K562 (cell line): ENCODE measurements around the gene UBE2QL1. TPM values are rescaled to one million over a fixed set of nuclear protein-coding genes. Genes with fewer than 3 reads are reported as not detected.

Experiments used
- ATAC-seq: fragments of 200-7000 bp; cut with Tn5 transposase; 3 replicates; pipeline ENCODE4 v1.9.1; 2020; ENCODE audit warnings: moderate library complexity
- BruUV-seq: library from RNA; stranded (reverse); fragments of 400-500 nt; replicated peaks from 2 replicates; lab custom pipeline; 2021; lab: Mats Ljungman, UMichigan
- CTCF ChIA-PET: fragments of 300-600 bp; formaldehyde crosslinking; extraction: SDS; loops from one replicate; lab custom pipeline; 2021; ENCODE audit warnings: low intra/inter-chr PET ratio; lab: Yijun Ruan, JAX
- POLR2A ChIA-PET: fragments of 300-600, 350-650 bp; sonication (Branson Sonifier 250); formaldehyde crosslinking; extraction: SDS; loops from one replicate; lab custom pipeline; 2021; ENCODE audit warnings: antibody characterized with exemption, inconsistent platforms; lab: Yijun Ruan, JAX
- DNase-seq, 4 experiments: peaks; one replicate each; pipeline versions ENCODE4 v3.0.0 to v3.0.0-alpha.2; 2011 to 2018; ENCODE audit warnings: low spot score in 3 of 4, mixed read lengths in 3 of 4; ENCODE audit errors: extremely low read depth in 1 of 4
- FAIRE-seq: peaks from 2 replicates; lab custom pipeline; 2011; peaks lifted over from hg19 to GRCh38; lab: Jason Lieb, UNC
- H2AFZ ChIP-seq: 2 replicates; pipeline ENCODE4 v1.6.0; 2011; ENCODE audit warnings: low read depth, low read length, control low read depth, inconsistent platforms
- H3K27ac ChIP-seq: fragments of 200-600 bp; 3 replicates; pipeline ENCODE4 v1.8.0; 2011; ENCODE audit warnings: low read depth, mild to moderate bottlenecking, control low read depth, inconsistent platforms, low read length, moderate library complexity, mixed read lengths; ENCODE audit errors: extremely low read depth
- H3K27me3 ChIP-seq, 2 experiments: fragments of 300-600 bp in 1 of 2; 2 replicates in 1 of 2; 3 replicates in 1 of 2; pipeline versions ENCODE4 v1.6.0 to v1.8.0; 2011; ENCODE audit warnings: inconsistent platforms in 2 of 2, low read length in 2 of 2, mild to moderate bottlenecking in 1 of 2, mixed read lengths in 1 of 2, moderate library complexity in 1 of 2; ENCODE audit not compliant: control insufficient read depth in 2 of 2, insufficient read depth in 2 of 2
- H3K36me3 ChIP-seq: fragments of 300-600 bp; 3 replicates; pipeline ENCODE4 v1.8.0; 2011; ENCODE audit warnings: mild to moderate bottlenecking, low read length, inconsistent platforms; ENCODE audit not compliant: control insufficient read depth, insufficient read depth
- H3K4me1 ChIP-seq, 2 experiments: fragments of 200-600 bp in 1 of 2; replicated peaks in 1 of 2; 2 replicates in 1 of 2; 3 replicates in 1 of 2; pipeline versions ENCODE4 v1.5.1 to v1.8.0; 2011; ENCODE audit warnings: inconsistent platforms in 2 of 2, low read length in 2 of 2, mild to moderate bottlenecking in 1 of 2, mixed read lengths in 1 of 2, moderate library complexity in 1 of 2; ENCODE audit not compliant: control insufficient read depth in 2 of 2, insufficient read depth in 2 of 2
- H3K4me2 ChIP-seq: 2 replicates; pipeline ENCODE4 v1.6.1; 2011; ENCODE audit warnings: low read length, control low read depth, inconsistent platforms, mixed read lengths; ENCODE audit not compliant: insufficient read depth
- H3K4me3 ChIP-seq: fragments of 200-600 bp; sonication (generic), shearing (Covaris generic); 2 replicates; pipeline ENCODE4 v1.5.1; 2016; ENCODE audit warnings: control low read depth, inconsistent platforms
- H3K79me2 ChIP-seq: fragments of 200-600 bp; 3 replicates; pipeline ENCODE4 v1.8.0; 2011; ENCODE audit warnings: low read length, inconsistent platforms; ENCODE audit not compliant: control insufficient read depth, insufficient read depth
- H3K9ac ChIP-seq, 2 experiments: 2 replicates each; pipeline versions ENCODE4 v1.6.0 to v1.6.1; 2011; ENCODE audit warnings: low read depth in 2 of 2, low read length in 2 of 2, control low read depth in 1 of 2, inconsistent platforms in 1 of 2, mild to moderate bottlenecking in 1 of 2, mixed read lengths in 1 of 2; ENCODE audit not compliant: insufficient read depth in 1 of 2
- H3K9me1 ChIP-seq: one replicate; pipeline ENCODE4 v1.6.0; 2011; ENCODE audit warnings: inconsistent platforms, mild to moderate bottlenecking, low read length, moderate library complexity; ENCODE audit not compliant: control insufficient read depth, insufficient read depth
- H3K9me3 ChIP-seq: replicated peaks from 2 replicates; pipeline ENCODE4 v1.5.1; 2011; ENCODE audit warnings: low read depth, low read length, inconsistent platforms; ENCODE audit not compliant: control insufficient read depth, insufficient read depth
- H4K20me1 ChIP-seq: replicated peaks from 2 replicates; pipeline ENCODE4 v1.6.1; 2011; ENCODE audit warnings: low read length, inconsistent platforms, mixed read lengths; ENCODE audit not compliant: control insufficient read depth, insufficient read depth
- DDX20 ChIP-seq: fragments of 450-650 bp; IDR thresholded peaks from 2 replicates; pipeline ENCODE4 v1.6.1; 2016; ENCODE audit warnings: missing genetic modification characterization, low read depth, mild to moderate bottlenecking, missing compliant biosample characterization, moderate library complexity
- HMG20A ChIP-seq: fragments of 450-650 bp; formaldehyde crosslinking; conservative IDR thresholded peaks from 2 replicates; pipeline ENCODE4 v1.4.0; 2020; ENCODE audit warnings: mild to moderate bottlenecking, mixed read lengths
- HNRNPLL ChIP-seq: fragments of 200-400 bp; formaldehyde crosslinking; IDR thresholded peaks from 2 replicates; pipeline ENCODE4 v1.6.1; 2017; ENCODE audit warnings: low read length, low read depth, mild to moderate bottlenecking; ENCODE audit not compliant: poor library complexity, severe bottlenecking
- JUNB ChIP-seq: fragments of 450-650 bp; formaldehyde crosslinking; conservative IDR thresholded peaks from 2 replicates; pipeline ENCODE4 v1.4.0; 2020; ENCODE audit warnings: mild to moderate bottlenecking
- NFYB ChIP-seq: IDR thresholded peaks from 2 replicates; pipeline ENCODE4 v1.6.1; 2011; ENCODE audit warnings: mild to moderate bottlenecking, moderate library complexity; ENCODE audit not compliant: insufficient read length; ENCODE audit errors: extremely low read depth
- OTX1 ChIP-seq: fragments of 450-650 bp; formaldehyde crosslinking; IDR thresholded peaks from 2 replicates; pipeline ENCODE4 v1.4.0; 2022; ENCODE audit warnings: mild to moderate bottlenecking
- PML ChIP-seq: IDR thresholded peaks from 2 replicates; pipeline ENCODE4 v1.6.1; 2012; ENCODE audit warnings: low read length, inconsistent platforms
- SP1 ChIP-seq: sonication (generic); formaldehyde crosslinking; IDR thresholded peaks from 2 replicates; pipeline ENCODE4 v1.8.1; 2022; ENCODE audit warnings: mild to moderate bottlenecking, missing genetic modification reagents
- TEAD4 ChIP-seq, 2 experiments: sonication (generic) in 1 of 2; formaldehyde crosslinking in 1 of 2; IDR thresholded peaks; 2 replicates each; pipeline versions ENCODE4 v1.6.1 to v1.8.0; 2012 to 2022; ENCODE audit warnings: borderline replicate concordance in 1 of 2, inconsistent platforms in 1 of 2, low read length in 1 of 2, mild to moderate bottlenecking in 1 of 2, missing genetic modification reagents in 1 of 2
- WGBS: fragments of 100-300 bp; shearing (Covaris generic); methylation state at CpG from one replicate; pipeline ENCODE4 v1.1.6; 2016; ENCODE audit warnings: low coverage, mixed read lengths; ENCODE audit not compliant: insufficient coverage; ENCODE audit errors: missing lambda C conversion rate; 5-methylcytosine and 5-hydroxymethylcytosine counted together
- in situ Hi-C: fragments of 300-500 bp; cut with MboI; formaldehyde crosslinking; loops from 4 replicates; pipeline ENCODE4 v1.15.0; 2018; ENCODE audit warnings: inconsistent platforms, mixed read lengths
- intact Hi-C: fragments of 100-400 bp; cut with micrococcal nuclease; formaldehyde crosslinking; loops from 2 replicates; pipeline ENCODE4 v1.14.2; 2022
- polyA plus RNA-seq, 8 experiments: library from polyadenylated mRNA; depleted of rRNA in 4 of 8; stranded (reverse) in 5 of 8; unstranded in 3 of 8; fragments of >200 nt; fragmentation: Nextera tagmentation in 2 of 8; fragmentation: Illumina TruSeq in 1 of 8; extraction: Ambion mirVana in 2 of 8; extraction: Trizol in 1 of 8; gene quantifications; 2 replicates each; pipeline versions ENCODE4 v1.2.1 to v1.2.3, GENCODE V29; 2011 to 2014; ENCODE audit warnings: inconsistent platforms in 1 of 8, missing spikeins in 1 of 8
- total RNA-seq, 7 experiments: library from RNA; depleted of rRNA in 6 of 7; stranded (reverse); fragments of >200 nt in 6 of 7; fragmentation: Illumina TruSeq in 2 of 7; extraction: Trizol in 2 of 7; gene quantifications; 2 replicates each; pipeline versions ENCODE4 v1.2.1 to v1.2.3, GENCODE V29; 2011 to 2021; ENCODE audit warnings: low replicate concordance in 1 of 7
- TF ChIP-seq, protein P1 (sequence below): fragments of 200-800 bp; sonication (Bioruptor generic); IDR thresholded peaks from 2 replicates; pipeline ENCODE4 v1.6.1; 2017; ENCODE audit warnings: missing genetic modification characterization, missing compliant biosample characterization

UBE2QL1 gene
- total and polyA plus RNA-seq, 9 of the 15 experiments (the other 6 are each of a cell fraction or from before 2014, with no cell fraction given): not detected

DNA sequence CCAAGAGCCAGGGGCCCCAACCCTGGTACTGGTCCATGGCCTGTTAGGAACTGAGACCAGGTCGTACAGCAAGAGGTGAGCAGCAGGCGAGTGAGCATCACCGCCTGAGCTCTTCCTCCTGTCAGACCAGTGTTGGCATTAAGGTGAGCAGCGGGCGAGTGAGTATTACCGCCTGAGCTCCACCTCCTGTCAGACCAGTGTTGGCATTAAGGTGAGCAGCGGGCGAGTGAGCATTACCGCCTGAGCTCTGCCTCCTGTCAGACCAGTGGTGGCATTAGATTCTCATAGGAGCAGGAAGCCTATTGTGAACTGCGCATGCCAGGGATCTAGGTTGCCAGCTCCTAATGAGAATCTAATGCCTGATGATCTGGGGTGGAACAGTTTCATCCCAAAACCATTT, 31.0 kb upstream of the UBE2QL1 start:
- intact Hi-C loops: no loop called here

More for the DNA sequence above, 31.0 kb upstream of the UBE2QL1 start:
- Histone ChIP-seq H3K27ac (no peak overlapping the region), H3K9me3 (no peaks in the 10 kb centered on the region), H3K79me2 (no peaks in the 10 kb centered on the region), H3K4me1 (no peaks in the 10 kb centered on the region), H4K20me1 (peaks cover 2% of the 10 kb centered on the region; the same call in 1 of the 2 replicates), H3K9me1 (no peaks in the 10 kb centered on the region), H2AFZ (no peak overlapping the region), H3K4me2 (no peak overlapping the region), H3K36me3 (no peaks in the 10 kb centered on the region), H3K4me3 (no peak overlapping the region), H3K27me3 (peaks cover 42 to 68% of the 10 kb centered on the region in 2 experiments), H3K9ac (no peak overlapping the region)
- no peak for ATAC-seq
- BruUV-seq: no TSS peak
- no peak for FAIRE-seq
- WGBS: under 1% methylated on average over 10 of the region's 10 CpGs
- CTCF ChIA-PET: no interaction called here
- DNase-seq: no peak
- TF ChIP-seq JUNB (CRISPR knock-in tag) (no peak), PML (no peak), HMG20A (CRISPR knock-in tag) (no peak), SP1 (CRISPR knock-in tag) (no peak), TEAD4 (IDR thresholded peaks at IDR 0.05; ENCODE audit: low read length) (no peak), TEAD4 (CRISPR knock-in tag; IDR thresholded peaks at IDR 0.05; ENCODE audit: borderline replicate concordance) (no peak), DDX20 (tag) (no peak), HNRNPLL (no peak), NFYB (no peak), OTX1 (no peak)
- TF ChIP-seq, protein P1, sequence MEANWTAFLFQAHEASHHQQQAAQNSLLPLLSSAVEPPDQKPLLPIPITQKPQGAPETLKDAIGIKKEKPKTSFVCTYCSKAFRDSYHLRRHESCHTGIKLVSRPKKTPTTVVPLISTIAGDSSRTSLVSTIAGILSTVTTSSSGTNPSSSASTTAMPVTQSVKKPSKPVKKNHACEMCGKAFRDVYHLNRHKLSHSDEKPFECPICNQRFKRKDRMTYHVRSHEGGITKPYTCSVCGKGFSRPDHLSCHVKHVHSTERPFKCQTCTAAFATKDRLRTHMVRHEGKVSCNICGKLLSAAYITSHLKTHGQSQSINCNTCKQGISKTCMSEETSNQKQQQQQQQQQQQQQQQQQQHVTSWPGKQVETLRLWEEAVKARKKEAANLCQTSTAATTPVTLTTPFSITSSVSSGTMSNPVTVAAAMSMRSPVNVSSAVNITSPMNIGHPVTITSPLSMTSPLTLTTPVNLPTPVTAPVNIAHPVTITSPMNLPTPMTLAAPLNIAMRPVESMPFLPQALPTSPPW (CRISPR knock-in tag): no peak
- POLR2A ChIA-PET: no interaction called here
- in situ Hi-C loops: no loop called here
